Vagina (tissue), 2 donors: Measurements from ENCODE around the gene GHRL. TPM values are rescaled to one million over a fixed set of nuclear protein-coding genes. Genes with fewer than 3 reads are reported as not detected.

Source experiments
- DNase-seq, 2 donors: peaks; one replicate each; pipeline ENCODE4 v3.0.0-alpha.2; 2017; ENCODE audit errors: extremely low spot score in 2 of 2
- H3K27ac ChIP-seq: fragments of 200-600 bp; sonication (generic); one replicate; pipeline ENCODE4 v1.5.1; 2019
- H3K27me3 ChIP-seq: fragments of 200-600 bp; sonication (generic); one replicate; pipeline ENCODE4 v1.5.1; 2019
- H3K36me3 ChIP-seq, 2 donors: fragments of 200-600 bp; sonication (generic); one replicate each; pipeline ENCODE4 v1.5.1; 2017 to 2019
- H3K4me1 ChIP-seq: fragments of 200-600 bp; sonication (generic); one replicate; pipeline ENCODE4 v1.5.1; 2019
- H3K4me3 ChIP-seq, 2 donors: fragments of 200-600 bp; sonication (generic); 1 replicate in 1 of 2; 2 replicates in 1 of 2; pipeline ENCODE4 v1.5.1; 2016 to 2019
- H3K9me3 ChIP-seq: fragments of 200-600 bp; sonication (generic); one replicate; pipeline ENCODE4 v1.5.1; 2019
- POLR2A ChIP-seq, 2 donors: fragments of 450-650 bp; IDR thresholded peaks; one replicate each; pipeline ENCODE4 v1.6.1; 2017; ENCODE audit warnings: antibody characterized with exemption in 2 of 2, mild to moderate bottlenecking in 2 of 2, moderate library complexity in 2 of 2
- POLR2AphosphoS5 ChIP-seq, 2 donors: sonication (generic); formaldehyde crosslinking; IDR thresholded peaks; one replicate each; pipeline ENCODE4 v1.9.0; 2017; ENCODE audit warnings: antibody characterized with exemption in 2 of 2, mild to moderate bottlenecking in 2 of 2, low read depth in 1 of 2; ENCODE audit not compliant: insufficient read depth in 1 of 2
- intact Hi-C: fragments of 100-400 bp; cut with DNase I; formaldehyde crosslinking; loops from one replicate; pipeline ENCODE4 v1.15.1; 2023
- total RNA-seq: library from RNA; depleted of rRNA; stranded (reverse); fragments of >200 nt; gene quantifications from one replicate; pipeline ENCODE4 v1.2.3, GENCODE V29; 2016
- TF ChIP-seq, protein P1 (sequence below), 3 experiments: fragments of 450-650 bp in 2 of 3; fragments of 200-600 bp in 1 of 3; sonication (generic) in 1 of 3; IDR thresholded peaks; one replicate each; pipeline ENCODE4 v1.5.1; 2017 to 2019; ENCODE audit warnings: antibody characterized with exemption in 3 of 3, mild to moderate bottlenecking in 2 of 3, moderate library complexity in 2 of 3

GHRL gene
- total RNA-seq, 1 donor from 2014 or later = not detected

DNA sequence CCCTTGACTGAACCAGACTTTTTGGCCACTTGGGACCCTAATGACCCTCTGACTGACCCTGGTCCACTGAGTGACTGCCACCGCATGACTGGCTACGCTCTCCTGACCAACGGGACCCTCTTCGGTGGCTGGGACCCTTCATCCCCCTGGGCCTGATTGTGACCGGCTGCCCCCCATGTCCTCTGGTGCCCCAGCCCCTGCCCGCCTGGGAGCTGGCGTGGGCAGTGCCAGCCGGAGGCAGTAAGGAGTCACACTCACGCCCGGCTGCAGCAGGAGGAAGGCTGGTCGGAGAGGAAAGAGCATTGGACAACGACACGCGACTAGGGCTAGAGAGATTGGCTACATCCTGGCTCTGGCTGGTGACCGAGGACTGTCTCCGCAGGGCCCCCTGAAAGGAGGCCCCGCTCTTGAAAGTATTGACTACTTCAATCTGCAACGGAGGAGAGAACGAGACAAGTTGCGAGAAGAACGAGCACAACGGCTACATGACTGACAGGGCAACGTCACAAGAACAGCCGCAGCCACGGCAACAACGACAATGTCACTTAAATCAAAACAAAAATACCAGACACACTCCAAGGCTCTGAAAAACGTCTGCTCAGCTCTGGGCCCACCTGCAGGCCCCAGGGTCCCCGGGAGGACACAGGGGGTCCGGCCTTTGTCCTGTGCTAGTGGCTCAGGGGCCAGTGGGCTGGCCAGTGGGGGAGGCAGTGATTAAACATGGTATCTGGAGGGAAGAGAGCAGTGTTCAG is 43.3 kb upstream of the GHRL start:
- intact Hi-C loops = no loop called here

DNA sequence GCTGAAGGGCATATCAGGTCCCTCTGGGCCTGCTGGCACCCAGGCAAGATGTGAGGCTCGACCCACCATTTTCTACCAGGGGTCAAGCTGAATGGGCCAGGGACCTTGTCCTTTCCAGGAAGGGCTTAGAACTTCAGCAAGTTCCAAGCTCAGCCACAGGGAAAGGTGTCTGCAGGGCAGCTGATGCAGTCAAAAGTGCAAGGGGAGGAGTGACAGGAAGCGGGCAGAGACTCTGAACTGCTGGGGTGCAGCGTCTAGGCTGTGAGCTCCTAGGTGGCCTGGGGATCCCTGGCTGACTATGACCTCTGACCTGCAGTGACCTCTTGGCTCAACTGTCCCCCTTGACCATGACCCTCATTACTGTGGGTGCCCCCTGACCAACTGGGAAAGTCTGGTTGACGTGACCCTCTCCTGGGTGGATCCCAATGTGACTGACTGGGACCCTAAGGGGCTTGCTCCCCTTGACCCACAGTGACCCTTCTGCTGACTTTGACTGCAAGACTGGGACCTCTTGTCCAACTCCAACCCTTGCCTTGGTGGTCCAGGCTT is 42.5 kb upstream of the GHRL start:
- Histone ChIP-seq H3K36me3 (no peaks in the 10 kb centered on the region), H3K4me1 (no peaks in the 10 kb centered on the region), H3K27ac (no peak overlapping the region), H3K4me3 (no peak overlapping the region), H3K9me3 (no peaks in the 10 kb centered on the region), H3K27me3 (no peaks in the 10 kb centered on the region)
- TF ChIP-seq, protein P1, sequence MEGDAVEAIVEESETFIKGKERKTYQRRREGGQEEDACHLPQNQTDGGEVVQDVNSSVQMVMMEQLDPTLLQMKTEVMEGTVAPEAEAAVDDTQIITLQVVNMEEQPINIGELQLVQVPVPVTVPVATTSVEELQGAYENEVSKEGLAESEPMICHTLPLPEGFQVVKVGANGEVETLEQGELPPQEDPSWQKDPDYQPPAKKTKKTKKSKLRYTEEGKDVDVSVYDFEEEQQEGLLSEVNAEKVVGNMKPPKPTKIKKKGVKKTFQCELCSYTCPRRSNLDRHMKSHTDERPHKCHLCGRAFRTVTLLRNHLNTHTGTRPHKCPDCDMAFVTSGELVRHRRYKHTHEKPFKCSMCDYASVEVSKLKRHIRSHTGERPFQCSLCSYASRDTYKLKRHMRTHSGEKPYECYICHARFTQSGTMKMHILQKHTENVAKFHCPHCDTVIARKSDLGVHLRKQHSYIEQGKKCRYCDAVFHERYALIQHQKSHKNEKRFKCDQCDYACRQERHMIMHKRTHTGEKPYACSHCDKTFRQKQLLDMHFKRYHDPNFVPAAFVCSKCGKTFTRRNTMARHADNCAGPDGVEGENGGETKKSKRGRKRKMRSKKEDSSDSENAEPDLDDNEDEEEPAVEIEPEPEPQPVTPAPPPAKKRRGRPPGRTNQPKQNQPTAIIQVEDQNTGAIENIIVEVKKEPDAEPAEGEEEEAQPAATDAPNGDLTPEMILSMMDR (IDR thresholded peaks at IDR 0.05) = no peak
- TF ChIP-seq POLR2AphosphoS5 (IDR thresholded peaks at IDR 0.05; ENCODE audit: insufficient read depth in 1 of 2, low read depth in 1 of 2) (no peak), POLR2A (IDR thresholded peaks at IDR 0.05) (no peak)
- intact Hi-C loops = no loop called here
- DNase-seq = no peak

More for the DNA sequence above, 43.3 kb upstream of the GHRL start:
- Histone ChIP-seq H3K36me3 (no peaks in the 10 kb centered on the region), H3K27ac (no peak overlapping the region), H3K4me3 (no peak overlapping the region), H3K4me1 (no peaks in the 10 kb centered on the region), H3K9me3 (no peaks in the 10 kb centered on the region), H3K27me3 (no peaks in the 10 kb centered on the region)
- TF ChIP-seq POLR2AphosphoS5 (IDR thresholded peaks at IDR 0.05; ENCODE audit: insufficient read depth in 1 of 2, low read depth in 1 of 2) (no peak), POLR2A (IDR thresholded peaks at IDR 0.05) (no peak)
- TF ChIP-seq, protein P1 (IDR thresholded peaks at IDR 0.05) = no peak
- DNase-seq = no peak

DNA sequence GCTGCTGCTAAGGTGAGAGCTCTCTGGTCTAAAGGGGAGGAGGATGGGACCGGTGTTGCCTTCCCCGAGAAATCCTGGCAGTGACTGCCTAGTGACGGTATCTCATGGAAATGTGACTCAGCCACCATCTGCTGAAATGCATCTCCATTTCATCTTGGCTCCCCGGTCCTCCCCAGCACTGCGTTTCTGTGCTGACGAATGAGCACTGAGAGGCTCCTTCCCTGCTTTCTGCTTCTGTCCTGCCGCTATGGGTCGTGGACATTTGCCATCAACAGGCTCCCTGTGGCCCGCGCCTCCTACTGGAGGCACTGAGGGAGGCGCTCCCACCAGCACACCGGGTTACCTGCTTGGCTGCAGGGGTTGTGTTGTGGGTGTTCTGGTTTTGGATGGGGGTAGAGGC is 41.7 kb upstream of the GHRL start:
- no peak overlapping the region for H3K27ac ChIP-seq
- intact Hi-C loops = no loop called here
- no peak for DNase-seq
- no peaks in the 10 kb centered on the region for H3K4me1 ChIP-seq
- H3K4me3 ChIP-seq = no peak overlapping the region
- no peaks in the 10 kb centered on the region for H3K36me3 ChIP-seq
- TF ChIP-seq, protein P1 (IDR thresholded peaks at IDR 0.05) = no peak
- TF ChIP-seq POLR2A (IDR thresholded peaks at IDR 0.05) (no peak), POLR2AphosphoS5 (IDR thresholded peaks at IDR 0.05; ENCODE audit: insufficient read depth in 1 of 2, low read depth in 1 of 2) (no peak)
- no peaks in the 10 kb centered on the region for H3K9me3 ChIP-seq
- H3K27me3 ChIP-seq = no peaks in the 10 kb centered on the region

DNA sequence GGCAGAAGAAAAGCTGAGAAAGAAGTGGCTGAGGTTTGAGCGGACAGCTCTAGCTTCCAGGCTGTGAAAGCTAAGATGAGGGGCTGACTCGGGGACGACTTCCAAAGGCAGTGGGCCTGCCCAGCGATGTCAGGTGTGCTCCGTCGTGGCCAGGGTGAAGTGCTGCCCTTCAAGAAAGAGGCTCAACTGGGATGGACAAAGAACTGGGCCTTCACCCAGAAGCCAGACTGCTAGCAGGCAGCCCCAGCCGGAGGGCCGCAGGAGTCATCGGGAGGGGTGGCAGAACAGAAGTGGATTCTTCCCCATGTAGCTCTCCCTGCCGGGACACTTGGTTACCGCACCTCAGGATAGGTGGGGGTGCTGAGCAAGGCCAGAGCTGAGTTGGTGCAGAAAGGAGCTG is 41.3 kb upstream of the GHRL start:
- no peaks in the 10 kb centered on the region for H3K36me3 ChIP-seq
- H3K4me3 ChIP-seq = no peak overlapping the region
- TF ChIP-seq, protein P1 (IDR thresholded peaks at IDR 0.05) = no peak
- TF ChIP-seq POLR2AphosphoS5 (IDR thresholded peaks at IDR 0.05; ENCODE audit: insufficient read depth in 1 of 2, low read depth in 1 of 2) (no peak), POLR2A (IDR thresholded peaks at IDR 0.05) (no peak)
- no peaks in the 10 kb centered on the region for H3K4me1 ChIP-seq
- intact Hi-C loops = no loop called here
- H3K27me3 ChIP-seq = no peaks in the 10 kb centered on the region
- H3K9me3 ChIP-seq = no peaks in the 10 kb centered on the region
- H3K27ac ChIP-seq = no peak overlapping the region
- no peak for DNase-seq

DNA sequence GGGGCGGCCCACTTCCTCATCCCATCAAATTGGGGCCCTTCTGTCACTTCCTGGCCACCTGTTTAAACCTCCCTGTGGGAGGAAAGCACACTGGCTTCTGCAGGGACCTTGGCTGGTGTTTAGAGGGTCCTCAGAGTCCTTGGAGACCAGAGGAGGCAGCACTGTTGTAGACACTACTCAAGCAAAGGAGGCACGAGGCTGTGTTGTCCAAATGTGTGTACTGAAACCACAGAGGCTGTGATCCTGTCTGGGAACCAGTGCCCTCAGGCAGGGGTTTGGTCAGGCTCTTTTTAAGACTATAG is 40.6 kb upstream of the GHRL start:
- H3K27me3 ChIP-seq = no peaks in the 10 kb centered on the region
- intact Hi-C loops = no loop called here
- DNase-seq = no peak
- TF ChIP-seq, protein P1 (IDR thresholded peaks at IDR 0.05) = no peak
- TF ChIP-seq POLR2A (IDR thresholded peaks at IDR 0.05) (no peak), POLR2AphosphoS5 (IDR thresholded peaks at IDR 0.05; ENCODE audit: insufficient read depth in 1 of 2, low read depth in 1 of 2) (no peak)
- H3K36me3 ChIP-seq = no peaks in the 10 kb centered on the region
- no peaks in the 10 kb centered on the region for H3K4me1 ChIP-seq
- H3K4me3 ChIP-seq = no peak overlapping the region
- H3K27ac ChIP-seq = no peak overlapping the region
- no peaks in the 10 kb centered on the region for H3K9me3 ChIP-seq
